ENCODE results near the gene ATG16L2.

GRCh38 chr11:72821221-72821919 lies 7.2 kb downstream of the ATG16L2 start:
- TF ChIP-seq CTCF (IDR thresholded peaks at IDR 0.05; ENCODE audit: insufficient read depth, low read length, poor library complexity, severe bottlenecking) (no peak), EZH2phosphoT487 (conservative IDR thresholded peaks at IDR 0.05; ENCODE audit: low read length) (no peak)
